H1 (cell line): ENCODE measurements around the gene DPF3. TPM values are rescaled to one million over a fixed set of nuclear protein-coding genes. Genes with fewer than 3 reads are reported as not detected.

Source experiments
- CTCF ChIA-PET: fragments of 300-600 bp; sonication (Branson Sonifier 250); formaldehyde crosslinking; loops from one replicate; lab custom pipeline; 2021; ENCODE audit not compliant: partially characterized antibody; lab: Charles Lee
- POLR2A ChIA-PET: fragments of 300-600 bp; sonication (Branson Sonifier 250); formaldehyde crosslinking; loops from one replicate; lab custom pipeline; 2021; ENCODE audit warnings: inconsistent platforms; ENCODE audit not compliant: partially characterized antibody; lab: Charles Lee
- DNase-seq, 2 experiments: peaks; one replicate each; pipeline versions ENCODE4 v3.0.0 to v3.0.0-alpha.2; 2010 to 2022; ENCODE audit warnings: low spot score in 2 of 2, low read depth in 1 of 2, mixed read lengths in 1 of 2
- FAIRE-seq: peaks from 2 replicates; lab custom pipeline; 2011; peaks lifted over from hg19 to GRCh38; lab: Jason Lieb, UNC
- H2AFZ ChIP-seq: 2 replicates; pipeline ENCODE4 v1.8.1; 2012; ENCODE audit warnings: low read length, inconsistent platforms
- H2AK5ac ChIP-seq: 2 replicates; pipeline ENCODE4 v1.6.1; 2013; ENCODE audit warnings: low read depth, low read length
- H2BK120ac ChIP-seq: replicated peaks from 2 replicates; pipeline ENCODE3; 2013; ENCODE audit warnings: low read depth, low read length, inconsistent platforms
- H2BK12ac ChIP-seq: 2 replicates; pipeline ENCODE4 v1.6.1; 2013; ENCODE audit warnings: low read depth, low read length
- H2BK15ac ChIP-seq: 2 replicates; pipeline ENCODE4 v1.6.1; 2013; ENCODE audit warnings: low read length
- H2BK20ac ChIP-seq: 2 replicates; pipeline ENCODE4 v1.6.1; 2013; ENCODE audit warnings: low read length
- H2BK5ac ChIP-seq: 2 replicates; pipeline ENCODE4 v1.6.1; 2013; ENCODE audit warnings: low read depth, low read length
- H3K14ac ChIP-seq: 2 replicates; pipeline ENCODE4 v1.6.1; 2013; ENCODE audit warnings: inconsistent platforms; ENCODE audit not compliant: insufficient read length
- H3K18ac ChIP-seq: 2 replicates; pipeline ENCODE4 v1.6.1; 2013; ENCODE audit warnings: low read length; ENCODE audit errors: extremely low read depth
- H3K23ac ChIP-seq: 2 replicates; pipeline ENCODE4 v1.6.1; 2013; ENCODE audit warnings: inconsistent platforms; ENCODE audit not compliant: insufficient read length
- H3K23me2 ChIP-seq: 2 replicates; pipeline ENCODE4 v1.6.1; 2013; ENCODE audit warnings: low read depth, low read length
- H3K27ac ChIP-seq: 2 replicates; pipeline ENCODE4 v1.6.1; 2011; ENCODE audit warnings: low read depth, low read length, inconsistent platforms
- H3K27me3 ChIP-seq, 4 experiments: replicated peaks in 1 of 4; 1 replicate in 1 of 4; 2 replicates in 3 of 4; pipeline versions ENCODE4 v1.6.1 to v1.8.1; 2011 to 2013; ENCODE audit warnings: low read length in 3 of 4, mild to moderate bottlenecking in 3 of 4, inconsistent platforms in 2 of 4, mixed read lengths in 2 of 4, moderate library complexity in 1 of 4; ENCODE audit not compliant: control insufficient read depth in 3 of 4, insufficient read depth in 3 of 4; ENCODE audit errors: extremely low read depth in 1 of 4
- H3K36me3 ChIP-seq, 4 experiments: 2 replicates each; pipeline versions ENCODE4 v1.6.1 to v1.8.1; 2011 to 2013; ENCODE audit warnings: mild to moderate bottlenecking in 4 of 4, low read length in 3 of 4, moderate library complexity in 2 of 4, control low read depth in 1 of 4, inconsistent platforms in 1 of 4; ENCODE audit not compliant: insufficient read depth in 4 of 4, control insufficient read depth in 2 of 4
- H3K4ac ChIP-seq: replicated peaks from 2 replicates; pipeline ENCODE3; 2013; ENCODE audit warnings: low read length, low read depth, mixed read lengths, inconsistent platforms; ENCODE audit not compliant: insufficient read length
- H3K4me1 ChIP-seq, 4 experiments: replicated peaks in 1 of 4; 1 replicate in 1 of 4; 2 replicates in 3 of 4; pipeline versions ENCODE4 v1.6.1 to v1.8.1; 2011 to 2013; ENCODE audit warnings: low read length in 3 of 4, inconsistent platforms in 2 of 4, mixed read lengths in 1 of 4; ENCODE audit not compliant: insufficient read depth in 4 of 4, control insufficient read depth in 3 of 4
- H3K4me2 ChIP-seq, 2 experiments: 2 replicates each; pipeline versions ENCODE4 v1.6.1 to v1.8.1; 2011 to 2013; ENCODE audit warnings: low read depth in 2 of 2, low read length in 2 of 2, control low read depth in 1 of 2, inconsistent platforms in 1 of 2, mild to moderate bottlenecking in 1 of 2; ENCODE audit not compliant: insufficient read depth in 1 of 2
- H3K4me3 ChIP-seq, 4 experiments: fragments of 200-600, 300-600 bp in 1 of 4; sonication (generic), shearing (Covaris generic), sonication (Bioruptor Twin) in 1 of 4; 2 replicates each; pipeline versions ENCODE4 v1.5.1 to v1.8.1; 2011 to 2016; ENCODE audit warnings: low read length in 4 of 4, low read depth in 3 of 4, control low read depth in 2 of 4, inconsistent platforms in 2 of 4, mild to moderate bottlenecking in 2 of 4, mixed read lengths in 1 of 4, moderate library complexity in 1 of 4; ENCODE audit not compliant: insufficient read depth in 2 of 4; ENCODE audit errors: extremely low read depth in 1 of 4
- H3K56ac ChIP-seq: replicated peaks from 2 replicates; pipeline ENCODE3; 2013; ENCODE audit warnings: low read depth, mild to moderate bottlenecking, mixed read lengths, low read length, inconsistent platforms; ENCODE audit not compliant: insufficient read length
- H3K79me1 ChIP-seq: 2 replicates; pipeline ENCODE4 v1.6.1; 2013; ENCODE audit warnings: low read depth, low read length, control low read depth
- H3K79me2 ChIP-seq, 2 experiments: 2 replicates each; pipeline versions ENCODE4 v1.6.1 to v1.8.1; 2012 to 2013; ENCODE audit warnings: low read length in 2 of 2, mild to moderate bottlenecking in 2 of 2, inconsistent platforms in 1 of 2; ENCODE audit not compliant: insufficient read depth in 2 of 2, control insufficient read depth in 1 of 2
- H3K9ac ChIP-seq, 4 experiments: replicated peaks in 1 of 4; 1 replicate in 1 of 4; 2 replicates in 3 of 4; pipeline versions ENCODE4 v1.6.1 to v1.8.1; 2011 to 2013; ENCODE audit warnings: low read depth in 3 of 4, low read length in 3 of 4, control low read depth in 2 of 4, mild to moderate bottlenecking in 2 of 4, moderate library complexity in 2 of 4, inconsistent platforms in 1 of 4; ENCODE audit errors: extremely low read depth in 1 of 4
- H3K9me3 ChIP-seq, 2 experiments: 2 replicates each; pipeline versions ENCODE4 v1.6.1 to v1.8.1; 2012 to 2013; ENCODE audit warnings: mild to moderate bottlenecking in 2 of 2, moderate library complexity in 2 of 2, control low read depth in 1 of 2, inconsistent platforms in 1 of 2, low read depth in 1 of 2, low read length in 1 of 2, mixed read lengths in 1 of 2; ENCODE audit not compliant: insufficient read depth in 2 of 2
- H4K20me1 ChIP-seq, 2 experiments: replicated peaks in 1 of 2; 2 replicates each; pipeline versions ENCODE3 to v1.8.1; 2011 to 2013; ENCODE audit warnings: inconsistent platforms in 2 of 2, low read length in 2 of 2, mild to moderate bottlenecking in 1 of 2; ENCODE audit not compliant: insufficient read depth in 2 of 2, control insufficient read depth in 1 of 2
- H4K5ac ChIP-seq: 2 replicates; pipeline ENCODE4 v1.6.1; 2013; ENCODE audit warnings: low read length, low read depth, mixed read lengths, inconsistent platforms; ENCODE audit not compliant: insufficient read length
- H4K8ac ChIP-seq: 2 replicates; pipeline ENCODE4 v1.8.0; 2013; ENCODE audit warnings: mild to moderate bottlenecking, moderate library complexity, low read length, inconsistent platforms; ENCODE audit not compliant: insufficient read depth; ENCODE audit errors: extremely low read depth
- H4K91ac ChIP-seq: replicated peaks from 2 replicates; pipeline ENCODE3; 2013; ENCODE audit warnings: low read length, mixed read lengths, inconsistent platforms; ENCODE audit not compliant: insufficient read length
- CHD2 ChIP-seq: IDR thresholded peaks from 2 replicates; pipeline ENCODE4 v1.6.1; 2012; ENCODE audit warnings: low read length, improper control_type of control experiment
- JUND ChIP-seq: IDR thresholded peaks from 2 replicates; pipeline ENCODE4 v1.6.1; 2011; ENCODE audit warnings: mild to moderate bottlenecking, improper control_type of control experiment, low read length
- KDM5A ChIP-seq: fragments of 200-600 bp; IDR thresholded peaks from 2 replicates; pipeline ENCODE4 v1.7.1; 2012; ENCODE audit warnings: mild to moderate bottlenecking, low read length, inconsistent platforms, mixed read lengths
- MAFK ChIP-seq: IDR thresholded peaks from 2 replicates; pipeline ENCODE4 v1.6.1; 2012; ENCODE audit warnings: low read depth, mild to moderate bottlenecking, improper control_type of control experiment, low read length
- PHF8 ChIP-seq: fragments of 200-600 bp; sonication (generic); conservative IDR thresholded peaks from 2 replicates; pipeline ENCODE4 v1.7.1; 2012; ENCODE audit warnings: low read depth, mild to moderate bottlenecking, inconsistent platforms, low read length, moderate library complexity
- POLR2A ChIP-seq, 2 experiments: IDR thresholded peaks; 1 replicate in 1 of 2; 2 replicates in 1 of 2; pipeline ENCODE4 v1.6.1; 2011; ENCODE audit warnings: low read depth in 2 of 2, low read length in 2 of 2, mild to moderate bottlenecking in 2 of 2; ENCODE audit errors: control extremely low read depth in 1 of 2
- RBBP5 ChIP-seq: IDR thresholded peaks from 2 replicates; pipeline ENCODE4 v1.7.1; 2012; ENCODE audit warnings: low read depth, mild to moderate bottlenecking, inconsistent platforms, low read length, moderate library complexity, borderline replicate concordance
- RFX5 ChIP-seq: IDR thresholded peaks from 2 replicates; pipeline ENCODE4 v1.6.1; 2011; ENCODE audit warnings: low read depth, low read length, improper control_type of control experiment, borderline replicate concordance
- SP1 ChIP-seq: IDR thresholded peaks from 2 replicates; pipeline ENCODE4 v1.6.1; 2011; ENCODE audit warnings: low read depth, low read length
- TAF1 ChIP-seq: IDR thresholded peaks from 2 replicates; pipeline ENCODE4 v1.6.1; 2011; ENCODE audit warnings: mild to moderate bottlenecking, low read depth, low read length
- USF2 ChIP-seq: IDR thresholded peaks from 2 replicates; pipeline ENCODE4 v1.6.1; 2011; ENCODE audit warnings: low read length, improper control_type of control experiment
- WGBS, 2 experiments: shearing (Covaris generic) in 1 of 2; methylation state at CpG; one replicate each; pipeline versions ENCODE4 v1.1.6 to v1.1.7; 2013 to 2015; ENCODE audit warnings: low lambda C conversion rate in 2 of 2, mixed read lengths in 2 of 2, inconsistent platforms in 1 of 2, low coverage in 1 of 2, missing lambda C conversion rate in 1 of 2; ENCODE audit not compliant: insufficient replicate concordance in 2 of 2, insufficient coverage in 1 of 2, insufficient read length in 1 of 2; ENCODE audit errors: extremely low coverage in 1 of 2, missing lambda C conversion rate in 1 of 2; 5-methylcytosine and 5-hydroxymethylcytosine counted together
- polyA plus RNA-seq, 7 experiments: library from polyadenylated mRNA; depleted of rRNA in 3 of 7; stranded (reverse) in 5 of 7; unstranded in 2 of 7; fragments of >200 nt in 5 of 7; fragments of 200-250 nt in 2 of 7; gene quantifications; 1 replicate in 5 of 7; 2 replicates in 1 of 7; 4 replicates in 1 of 7; pipeline versions ENCODE4 v1.2.1 to v1.2.3, GENCODE V29; 2011 to 2013; ENCODE audit warnings: missing spikeins in 2 of 7, mixed read lengths in 2 of 7
- total RNA-seq: library from RNA; stranded (reverse); fragmentation: NEBNext Ultra II Directional; extraction: Animal tissue kit (Norgen Biotek cat#: 25700); gene quantifications from 2 replicates; pipeline ENCODE4 v1.2.1, GENCODE V29; 2021

DPF3 gene
- total and polyA plus RNA-seq, 2 of the 8 experiments (the other 6 are each of a cell fraction or from before 2014, with no cell fraction given) = 0.19 TPM; not detected in 1

- Histone ChIP-seq H2BK12ac (no peak overlapping the region), H2BK5ac (no peak overlapping the region; the same call in 1 of the 2 replicates), H4K91ac (no peak overlapping the region), H3K14ac (no peak overlapping the region), H3K36me3 (no peaks in the 10 kb centered on the region; a peak in 1 of 8 replicates), H4K5ac (no peak overlapping the region), H3K23ac (no peak overlapping the region), H3K9ac (no peak overlapping the region), H3K27ac (no peak overlapping the region), H2AFZ (no peak overlapping the region), H2BK15ac (no peak overlapping the region), H3K27me3 (peaks cover 0 to 10% (median 8%) of the 10 kb centered on the region in 4 experiments; a peak in 5 of 7 replicates), H3K56ac (no peak overlapping the region), H3K79me2 (peaks cover 0 to 14% of the 10 kb centered on the region in 2 experiments; a peak in 2 of 4 replicates), H4K8ac (no peak overlapping the region), H2AK5ac (no peak overlapping the region), H4K20me1 (no peaks in the 10 kb centered on the region), H3K79me1 (peaks cover 3% of the 10 kb centered on the region; the same call in 1 of the 2 replicates), H3K23me2 (peaks cover 11% of the 10 kb centered on the region), H3K4me1 (peaks cover 0 to 3% (median 2%) of the 10 kb centered on the region in 4 experiments; a peak in 5 of 7 replicates), H3K9me3 (no peaks in the 10 kb centered on the region), H2BK20ac (no peak overlapping the region), H3K4me2 (no peak overlapping the region; a peak in 1 of 4 replicates), H2BK120ac (no peak overlapping the region), H3K4me3 (no peak overlapping the region), H3K4ac (no peak overlapping the region), H3K18ac (no peak overlapping the region)
- TF ChIP-seq MAFK = no peak
- no peak for TF ChIP-seq SP1
- TF ChIP-seq PHF8 = no peak
- TF ChIP-seq RFX5 = no peak
- TF ChIP-seq TAF1 = no peak
- no peak for TF ChIP-seq USF2
- no peak for TF ChIP-seq RBBP5
- TF ChIP-seq CHD2 = no peak
- TF ChIP-seq POLR2A (IDR thresholded peaks at IDR 0.05; ENCODE audit: control extremely low read depth in 1 of 2, low read depth in 2 of 2, low read length in 2 of 2) = no peak
- no peak for TF ChIP-seq JUND
- no peak for TF ChIP-seq KDM5A
- ChIA-PET POLR2A (interaction anchor here (0.6 kb wide), 1 partner anchor 749 kb away, joined by 3 read pairs; no protein-coding TSS in a partner anchor), CTCF (interaction anchor here (2.0 kb wide), 1 partner anchor 20 kb away, joined by 16 read pairs; no protein-coding TSS in a partner anchor)
- WGBS, 2 experiments = 93% methylated on average over 11 of the region's 21 CpGs; no CpG with 5 or more reads in 1 of the 2 experiments
- FAIRE-seq (no peak), DNase-seq (no peak)
Observed at GRCh38 chr14:72928872-72929271, 35.0 kb upstream of the DPF3 start.
